Measurements from ENCODE around the gene TNPO3. TPM values are rescaled to one million over a fixed set of nuclear protein-coding genes. Genes with fewer than 3 reads are reported as not detected.
"Not testable (repeated sequence)": the region's sequence is repeated elsewhere in the genome, so short reads cannot be mapped to it uniquely, and the experiment has no call there.

TNPO3 gene
- total RNA-seq, 8 experiments from 2014 or later, result 45.3 to 63.9 (median 52.0) TPM

DNA sequence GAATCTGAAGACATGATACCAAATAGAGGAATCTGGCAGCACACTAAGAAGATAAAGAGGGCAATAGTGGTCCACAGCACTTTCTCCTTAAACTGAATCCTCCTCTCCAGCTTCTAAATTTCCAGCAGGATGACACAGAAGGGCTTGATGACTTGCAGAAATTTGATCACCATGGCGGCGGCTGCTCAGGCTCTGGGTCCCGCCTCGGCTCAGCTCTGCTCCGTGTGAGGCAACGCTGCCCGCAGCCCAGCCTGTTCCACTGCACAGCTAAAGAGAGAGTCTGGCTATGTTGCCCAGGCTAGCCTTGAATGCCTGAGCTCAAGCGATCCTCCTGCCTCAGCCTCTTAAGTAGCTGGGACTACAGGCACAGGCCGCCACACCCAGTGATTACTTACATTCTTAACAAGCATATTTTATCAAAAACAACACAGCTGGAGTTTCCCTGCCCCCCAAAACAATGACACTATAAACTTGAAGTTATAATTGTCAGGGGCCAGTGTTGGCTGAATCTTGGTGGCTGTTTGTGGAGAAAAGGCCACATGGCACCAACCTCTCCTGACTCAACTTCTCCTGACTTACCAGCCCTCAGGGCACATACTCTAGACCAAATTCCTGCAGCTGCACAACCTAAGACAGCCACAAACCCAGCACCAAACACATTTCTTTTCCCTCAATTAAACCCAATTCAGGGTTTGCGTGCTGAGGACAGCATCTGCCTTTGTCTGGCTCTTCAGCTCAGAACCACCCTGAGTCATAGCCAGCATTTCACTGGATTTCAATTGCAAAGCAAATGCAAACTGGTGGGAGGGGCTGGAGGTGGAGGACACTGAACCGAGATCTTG, 11.6 kb upstream of the TNPO3 start:
- H3K4me3 ChIP-seq, result no peak overlapping the region
- peaks cover 3 to 9% of the 10 kb centered on the region in 2 donors for H3K4me1 ChIP-seq (replicated peaks in 1 of 2)
- in situ Hi-C loops (cut with MboI; ENCODE audit: low pct_unique_long_range_greater_than_20kb in 2 of 9, low sequenced_read_pairs in 9 of 9, unreplicated experiment in 9 of 9), result no loop called here
- ATAC-seq (replicated peaks in 6 of 8), result peak; percentile 92 to 99 (median 95)
- peak overlapping the region; percentile 43 to 81 for H3K27ac ChIP-seq
- WGBS, 10 experiments, result 0 to 74% (median 49%) methylated on average over 1 to 8 of the region's 11 CpGs; no CpG with 5 or more reads in 2 of the 10 experiments

DNA sequence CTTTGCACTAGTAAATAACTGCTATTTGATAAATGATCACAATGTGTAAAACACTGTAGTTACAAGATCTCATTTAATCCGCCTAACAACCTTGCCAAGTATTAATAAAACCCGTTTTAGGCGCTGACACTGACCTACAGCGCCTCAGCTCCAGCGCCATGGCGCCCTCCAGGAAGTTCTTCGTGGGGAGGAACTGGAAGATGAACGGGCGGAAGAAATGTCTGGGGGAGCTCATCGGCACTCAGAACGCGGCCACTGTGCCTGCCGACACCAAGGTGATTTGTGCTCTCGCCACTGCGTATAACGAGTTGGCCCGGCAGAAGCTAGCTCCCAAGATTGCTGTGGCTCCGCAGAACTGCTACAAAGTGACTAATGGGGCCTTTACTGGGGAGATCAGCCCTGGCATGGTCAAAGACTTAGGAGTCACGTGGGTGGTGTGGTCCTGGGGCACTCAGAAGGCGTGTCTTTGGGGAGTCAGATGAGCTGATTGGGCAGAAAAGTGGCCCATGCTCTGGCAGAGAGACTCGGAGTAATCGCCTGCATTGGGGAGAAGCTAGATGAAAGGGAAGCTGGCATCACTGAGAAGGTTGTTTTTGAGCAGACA, 1.1 kb upstream of the TNPO3 start:
- Histone ChIP-seq H3K4me3 (peak overlapping the region in 4 of 5 donors; percentile 72 to 94 (median 87)), H3K27ac (no peak overlapping the region), H3K4me1 (replicated peaks in 1 of 2) (peaks cover 16 to 20% of the 10 kb centered on the region in 2 donors)
- 90 to 100% (median 93%) methylated on average over 1 to 14 of the region's 22 CpGs for WGBS, 10 experiments
- in situ Hi-C loops (cut with MboI; ENCODE audit: low pct_unique_long_range_greater_than_20kb in 2 of 9, low sequenced_read_pairs in 9 of 9, unreplicated experiment in 9 of 9), result no loop called here
- no peak for ATAC-seq (replicated peaks in 6 of 8)

DNA sequence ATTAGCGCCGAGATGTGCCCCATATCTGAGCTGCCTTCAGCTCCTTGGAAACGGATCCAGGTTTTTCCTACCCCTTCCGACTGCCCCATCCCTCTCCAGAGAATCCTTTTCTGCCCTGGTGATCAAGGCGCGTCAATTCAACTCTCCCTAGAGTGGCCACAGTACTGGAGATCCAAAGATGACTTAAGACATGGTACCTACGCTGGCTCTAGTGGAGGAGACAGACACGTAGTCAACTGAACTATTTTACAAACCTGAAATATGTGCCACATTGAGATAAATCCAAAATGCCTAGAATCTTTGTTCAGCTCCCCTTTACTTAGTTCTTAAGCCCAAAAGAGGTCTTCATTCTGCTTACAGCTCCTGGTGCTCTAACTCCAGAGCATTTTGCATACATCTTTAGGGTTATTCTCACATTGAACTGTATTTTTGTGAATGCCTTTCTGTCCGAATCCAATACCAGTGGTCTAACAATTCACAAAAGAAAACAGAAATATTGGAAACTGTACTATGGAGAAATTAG, 444 bp upstream of the TNPO3 start:
- Histone ChIP-seq H3K4me3 (peak overlapping the region; percentile 72 to 94 (median 91)), H3K27ac (peak overlapping the region; percentile 96 to 99), H3K4me1 (replicated peaks in 1 of 2) (peaks cover 16 to 20% of the 10 kb centered on the region in 2 donors)
- in situ Hi-C loops (cut with MboI; ENCODE audit: low pct_unique_long_range_greater_than_20kb in 2 of 9, low sequenced_read_pairs in 9 of 9, unreplicated experiment in 9 of 9), result no loop called here
- peak; percentile 15 to 55 (median 46) for ATAC-seq (replicated peaks in 6 of 8)
- WGBS, 10 experiments, result 0 to 45% (median 6%) methylated on average over 1 to 7 of the region's 9 CpGs; no CpG with 5 or more reads in 1 of the 10 experiments

DNA sequence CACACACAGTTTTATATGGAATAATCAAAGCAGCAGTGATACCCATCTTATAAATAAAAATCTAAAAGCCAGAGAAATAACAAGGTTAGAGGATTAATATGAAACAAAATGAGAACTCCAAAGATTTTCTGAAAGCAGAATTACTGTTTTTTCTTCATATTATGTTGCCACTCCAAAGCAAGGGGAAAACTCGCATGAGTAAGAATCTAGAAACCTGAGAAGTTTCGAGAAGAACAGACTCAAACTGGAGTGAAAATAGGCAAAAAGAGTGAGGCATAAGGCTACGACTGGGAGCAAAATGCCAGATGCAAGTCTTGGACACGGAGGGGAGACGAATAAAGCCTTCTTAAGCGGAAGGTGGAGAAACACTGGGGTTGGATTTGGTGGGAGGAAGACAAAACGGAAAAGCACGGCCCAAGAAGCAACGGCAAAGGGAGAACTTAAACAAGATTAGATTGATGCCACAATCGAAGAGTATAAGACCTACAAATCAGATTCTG, 923 bp downstream of the TNPO3 start:
- Histone ChIP-seq H3K27ac (peak overlapping the region; percentile 96 to 99), H3K4me1 (replicated peaks in 1 of 2) (peaks cover 16 to 20% of the 10 kb centered on the region in 2 donors), H3K4me3 (peak overlapping the region; percentile 72 to 94 (median 91))
- in situ Hi-C loops (cut with MboI; ENCODE audit: low pct_unique_long_range_greater_than_20kb in 2 of 9, low sequenced_read_pairs in 9 of 9, unreplicated experiment in 9 of 9), result no loop called here
- ATAC-seq (replicated peaks in 6 of 8), result peak in 1 of 8 experiments; percentile 1
- 0 to 2% (median 0%) methylated on average over 4 to 10 of the region's 10 CpGs for WGBS, 10 experiments

DNA sequence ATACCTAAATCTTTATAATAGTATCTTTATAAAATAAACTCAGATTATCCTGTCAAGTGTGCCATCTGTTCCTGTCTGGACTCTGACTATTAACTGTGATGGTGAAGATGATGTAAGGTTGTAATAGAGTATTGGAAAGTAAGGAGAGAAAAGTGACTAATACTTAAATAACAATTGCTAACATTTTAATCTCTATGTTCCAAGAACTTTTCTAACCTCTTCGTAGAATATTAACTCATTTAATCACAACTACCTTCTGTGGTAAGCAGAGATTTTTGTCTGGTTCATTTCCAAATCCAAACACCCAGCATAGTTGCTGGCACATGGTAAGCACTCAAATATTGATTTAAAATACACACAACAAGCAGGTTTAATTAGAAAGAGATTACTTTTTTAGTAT, 2.5 kb downstream of the TNPO3 start:
- peaks cover 16 to 20% of the 10 kb centered on the region in 2 donors for H3K4me1 ChIP-seq (replicated peaks in 1 of 2)
- in situ Hi-C loops (cut with MboI; ENCODE audit: low pct_unique_long_range_greater_than_20kb in 2 of 9, low sequenced_read_pairs in 9 of 9, unreplicated experiment in 9 of 9), result no loop called here
- no peak overlapping the region for H3K27ac ChIP-seq
- no peak overlapping the region for H3K4me3 ChIP-seq
- no peak for ATAC-seq (replicated peaks in 6 of 8)
- WGBS, 10 experiments, result 44 to 100% (median 93%) methylated on average over 1 of the region's 1 CpG; no CpG with 5 or more reads in 1 of the 10 experiments

DNA sequence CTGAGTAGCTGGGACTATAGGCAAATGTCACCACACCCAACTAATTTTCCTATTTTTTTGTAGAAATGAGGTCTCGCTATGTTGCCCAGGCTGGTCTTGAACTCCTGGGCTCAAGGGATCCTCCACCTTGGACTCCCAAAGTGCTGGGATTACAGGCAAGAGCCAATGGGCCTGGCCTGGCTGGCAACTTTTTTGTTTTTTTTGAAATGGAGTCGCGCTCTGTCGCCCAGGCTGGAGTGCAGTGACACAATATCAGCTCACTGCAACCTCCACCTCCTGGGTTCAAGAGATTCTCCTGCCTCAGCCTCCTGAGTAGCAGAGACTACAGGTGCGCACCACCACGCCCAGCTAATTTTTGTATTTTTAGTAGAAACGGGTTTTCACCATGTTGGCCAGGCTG, 3.5 kb downstream of the TNPO3 start:
- ATAC-seq (replicated peaks in 6 of 8); H3K27ac ChIP-seq; in situ Hi-C loops (cut with MboI; ENCODE audit: low pct_unique_long_range_greater_than_20kb in 2 of 9, low sequenced_read_pairs in 9 of 9, unreplicated experiment in 9 of 9); H3K4me3 ChIP-seq: not testable (repeated sequence)
- H3K4me1 ChIP-seq (replicated peaks in 1 of 2), result peaks cover 16 to 20% of the 10 kb centered on the region in 2 donors
- 89 to 100% (median 97%) methylated on average over 1 to 3 of the region's 7 CpGs; no CpG with 5 or more reads in 6 of the 10 experiments for WGBS, 10 experiments

DNA sequence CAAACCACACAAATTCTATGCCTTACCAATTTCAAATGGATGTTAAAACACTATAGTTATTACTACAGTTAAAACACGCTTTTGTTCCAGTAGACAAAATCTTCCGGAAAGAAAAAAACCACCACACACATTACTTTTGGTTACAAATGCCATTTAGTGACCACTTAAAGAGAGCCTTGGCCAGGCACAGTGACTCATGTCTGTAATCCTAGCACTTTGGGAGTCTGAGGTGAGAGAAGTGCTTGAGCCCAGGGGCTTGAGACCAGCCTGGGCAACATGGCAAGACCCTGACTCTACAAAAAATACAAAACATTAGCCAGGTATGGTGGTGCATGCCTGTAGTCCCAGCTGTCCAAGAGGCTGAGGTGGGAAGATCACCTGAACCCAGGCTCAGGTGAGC, 7.2 kb downstream of the TNPO3 start:
- H3K4me3 ChIP-seq, result no peak overlapping the region
- no peak overlapping the region for H3K27ac ChIP-seq
- peaks cover under 1 to 3% of the 10 kb centered on the region in 2 donors for H3K4me1 ChIP-seq (replicated peaks in 1 of 2)
- WGBS, 10 experiments, result 80 to 100% (median 94%) methylated on average over 2 of the region's 2 CpGs; no CpG with 5 or more reads in 5 of the 10 experiments
- no peak for ATAC-seq (replicated peaks in 6 of 8)
- in situ Hi-C loops (cut with MboI; ENCODE audit: low pct_unique_long_range_greater_than_20kb in 2 of 9, low sequenced_read_pairs in 9 of 9, unreplicated experiment in 9 of 9), result no loop called here

DNA sequence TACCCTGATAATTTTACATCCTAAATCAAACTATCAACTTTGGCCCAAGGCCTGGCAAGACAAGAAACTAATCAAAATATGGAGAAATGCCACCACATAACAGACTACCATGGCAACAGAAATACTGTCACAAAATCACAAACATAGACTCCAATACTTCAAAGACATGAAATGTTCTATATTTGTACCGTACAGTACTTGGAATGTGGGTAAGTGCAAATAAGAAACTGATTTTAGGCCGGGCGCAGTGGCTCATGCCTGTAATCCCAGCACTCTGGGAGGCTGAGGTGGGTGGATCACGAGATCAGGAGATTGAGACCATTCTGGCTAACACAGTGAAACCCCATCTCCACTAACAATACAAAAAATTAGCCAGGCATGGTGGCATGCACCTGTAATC, 9.2 kb downstream of the TNPO3 start:
- ATAC-seq (replicated peaks in 6 of 8), result peak in 3 of 8 experiments; percentile 60 to 80 (median 79)
- WGBS, 10 experiments, result 24 to 100% (median 82%) methylated on average over 1 to 3 of the region's 4 CpGs; no CpG with 5 or more reads in 4 of the 10 experiments

DNA sequence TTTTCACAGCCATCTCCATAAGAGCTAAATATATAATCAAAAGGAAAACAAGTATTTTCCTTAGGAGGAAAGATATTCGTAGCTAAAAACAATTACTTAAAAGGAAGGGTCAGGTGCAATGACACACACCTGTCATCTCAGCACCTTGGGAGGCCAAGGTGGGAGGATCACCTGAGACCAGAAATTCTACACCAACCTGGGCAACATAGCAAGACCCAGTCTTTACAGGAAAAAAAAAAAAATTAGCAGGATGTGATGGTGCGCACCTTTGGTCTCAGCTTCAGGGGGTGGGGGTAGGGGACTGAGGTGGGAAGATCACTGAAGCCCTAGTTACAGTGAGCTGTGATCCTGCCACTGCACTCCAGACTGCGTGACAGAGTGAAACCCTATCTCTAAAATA, 11.9 kb downstream of the TNPO3 start:
- no peak for ATAC-seq (replicated peaks in 6 of 8)
- H3K4me3 ChIP-seq, result no peak overlapping the region
- in situ Hi-C loops (cut with MboI; ENCODE audit: low pct_unique_long_range_greater_than_20kb in 2 of 9, low sequenced_read_pairs in 9 of 9, unreplicated experiment in 9 of 9), result no loop called here
- H3K27ac ChIP-seq, result no peak overlapping the region
- peaks cover 3 to 5% of the 10 kb centered on the region in 2 donors for H3K4me1 ChIP-seq (replicated peaks in 1 of 2)
- 80 to 100% (median 96%) methylated on average over 1 to 3 of the region's 3 CpGs; no CpG with 5 or more reads in 4 of the 10 experiments for WGBS, 10 experiments

More for the DNA sequence above, 9.2 kb downstream of the TNPO3 start:
- peaks cover 3 to 5% of the 10 kb centered on the region in 2 donors for H3K4me1 ChIP-seq (replicated peaks in 1 of 2)
- no peak overlapping the region for H3K27ac ChIP-seq
- H3K4me3 ChIP-seq, result no peak overlapping the region
- in situ Hi-C loops (cut with MboI; ENCODE audit: low pct_unique_long_range_greater_than_20kb in 2 of 9, low sequenced_read_pairs in 9 of 9, unreplicated experiment in 9 of 9), result no loop called here

DNA sequence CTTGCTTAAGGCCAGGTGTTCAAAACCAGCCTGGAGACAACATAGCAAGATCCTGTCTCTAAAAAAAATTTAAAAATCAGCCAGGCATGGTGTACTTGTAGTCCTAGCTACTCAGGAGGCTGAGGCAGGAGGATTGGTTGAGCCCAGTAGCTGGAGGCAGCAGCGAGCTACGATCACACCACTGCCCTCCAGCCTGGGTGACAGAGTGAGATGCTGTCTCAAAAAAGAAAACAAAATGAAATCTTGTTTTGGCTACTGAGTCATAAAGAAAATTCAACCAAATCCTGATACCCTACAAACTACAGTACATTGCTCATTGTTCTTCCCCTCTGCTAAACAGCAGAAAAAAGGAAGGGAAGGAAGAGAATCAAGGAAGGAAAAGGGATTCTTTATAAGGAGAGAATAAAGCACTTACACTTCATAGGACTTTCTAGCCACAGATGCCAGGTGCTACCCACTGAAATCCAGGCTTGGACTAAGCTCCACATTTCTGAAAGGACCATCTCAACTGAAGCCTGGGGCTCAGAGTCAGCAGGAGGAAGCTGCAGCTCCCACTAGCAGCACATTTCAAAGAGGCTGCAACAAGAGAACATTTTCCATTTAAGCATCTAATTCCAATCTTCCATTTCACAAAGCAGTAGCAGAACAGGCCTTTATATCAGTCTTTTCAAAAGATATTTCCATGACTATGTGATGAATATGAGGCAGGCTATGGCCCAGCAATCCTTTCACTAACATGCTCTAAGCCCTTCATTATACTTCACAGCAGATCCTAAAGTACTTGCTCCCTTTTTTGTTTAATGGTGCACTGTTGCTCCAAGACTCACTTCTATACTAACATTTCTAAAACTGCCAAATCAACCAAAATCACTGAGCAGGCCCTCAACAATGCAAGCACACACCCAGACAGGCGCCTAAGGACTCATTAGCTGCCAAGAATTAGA, 13.5 kb downstream of the TNPO3 start:
- no peak overlapping the region for H3K4me3 ChIP-seq
- H3K27ac ChIP-seq, result no peak overlapping the region
- peak in 2 of 8 experiments; percentile 16 to 18 for ATAC-seq (replicated peaks in 6 of 8)
- in situ Hi-C loops (cut with MboI; ENCODE audit: low pct_unique_long_range_greater_than_20kb in 2 of 9, low sequenced_read_pairs in 9 of 9, unreplicated experiment in 9 of 9), result no loop called here
- 29 to 100% (median 86%) methylated on average over 1 to 3 of the region's 3 CpGs; no CpG with 5 or more reads in 3 of the 10 experiments for WGBS, 10 experiments
- peaks cover 5 to 9% of the 10 kb centered on the region in 2 donors for H3K4me1 ChIP-seq (replicated peaks in 1 of 2)

DNA sequence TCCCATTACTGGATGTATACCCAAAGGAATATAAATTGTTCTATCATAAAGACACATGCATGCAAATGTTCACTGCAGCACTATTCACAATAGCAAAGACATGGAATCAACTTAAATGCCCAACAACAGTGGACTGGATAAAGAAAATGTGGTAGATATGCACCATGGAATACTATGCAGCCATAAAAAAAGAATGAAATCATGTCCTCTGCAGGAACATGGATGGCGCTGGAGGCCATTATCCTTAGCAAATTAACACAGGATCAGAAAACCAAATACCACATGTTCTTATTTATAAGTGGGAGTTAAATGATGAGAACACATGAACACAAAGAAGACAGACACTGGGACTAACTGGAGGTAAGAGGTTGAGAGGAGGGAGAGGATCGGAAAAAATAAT, 16.4 kb downstream of the TNPO3 start:
- in situ Hi-C loops (cut with MboI; ENCODE audit: low pct_unique_long_range_greater_than_20kb in 2 of 9, low sequenced_read_pairs in 9 of 9, unreplicated experiment in 9 of 9); H3K4me1 ChIP-seq (replicated peaks in 1 of 2); H3K4me3 ChIP-seq; ATAC-seq (replicated peaks in 6 of 8); H3K27ac ChIP-seq: not testable (repeated sequence)
- 83 to 100% (median 95%) methylated on average over 1 to 2 of the region's 2 CpGs; no CpG with 5 or more reads in 1 of the 10 experiments for WGBS, 10 experiments

DNA sequence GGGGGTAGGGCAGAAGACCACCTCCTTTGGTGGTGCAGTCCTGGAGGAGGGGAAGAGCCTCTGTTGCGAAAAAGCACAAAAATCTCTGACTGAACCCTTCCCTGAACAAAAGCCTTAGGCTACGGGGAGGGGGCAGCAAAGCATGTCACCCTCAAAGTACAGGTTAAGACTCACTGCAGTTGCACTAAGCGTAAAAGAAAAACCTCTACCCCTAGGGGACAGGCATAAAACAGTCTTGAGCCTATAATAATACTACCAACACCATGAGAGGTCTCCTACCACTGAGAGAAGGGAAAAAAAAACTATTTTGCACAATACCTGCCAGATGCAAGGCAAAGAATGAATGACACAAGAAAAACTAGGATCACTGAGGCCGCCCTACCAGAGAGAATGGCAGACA, 17.3 kb downstream of the TNPO3 start:
- Histone ChIP-seq H3K27ac (peak overlapping the region in 1 of 2 donors; percentile 5), H3K4me1 (replicated peaks in 1 of 2) (peaks cover 5 to 9% of the 10 kb centered on the region in 2 donors), H3K4me3 (no peak overlapping the region)
- 33 to 100% (median 89%) methylated on average over 1 to 4 of the region's 4 CpGs for WGBS, 10 experiments
- in situ Hi-C loops (cut with MboI; ENCODE audit: low pct_unique_long_range_greater_than_20kb in 2 of 9, low sequenced_read_pairs in 9 of 9, unreplicated experiment in 9 of 9), result no loop called here
- ATAC-seq (replicated peaks in 6 of 8), result peak in 1 of 8 experiments; percentile 48

Measured in motor neuron (in vitro differentiated cells).